GM12874 (cell line): ENCODE results near the gene SORBS2.

Source experiments
- TF ChIP-seq, protein P1 (sequence below): IDR thresholded peaks from 2 replicates; pipeline ENCODE4 v1.5.1; 2011; ENCODE audit warnings: low read depth, mild to moderate bottlenecking, control low read depth, low read length, moderate library complexity; ENCODE audit not compliant: insufficient read depth

The SORBS2 gene

GRCh38 chr4:185662030-185662778, 149.8 kb downstream of the SORBS2 start:
- TF ChIP-seq, protein P1, sequence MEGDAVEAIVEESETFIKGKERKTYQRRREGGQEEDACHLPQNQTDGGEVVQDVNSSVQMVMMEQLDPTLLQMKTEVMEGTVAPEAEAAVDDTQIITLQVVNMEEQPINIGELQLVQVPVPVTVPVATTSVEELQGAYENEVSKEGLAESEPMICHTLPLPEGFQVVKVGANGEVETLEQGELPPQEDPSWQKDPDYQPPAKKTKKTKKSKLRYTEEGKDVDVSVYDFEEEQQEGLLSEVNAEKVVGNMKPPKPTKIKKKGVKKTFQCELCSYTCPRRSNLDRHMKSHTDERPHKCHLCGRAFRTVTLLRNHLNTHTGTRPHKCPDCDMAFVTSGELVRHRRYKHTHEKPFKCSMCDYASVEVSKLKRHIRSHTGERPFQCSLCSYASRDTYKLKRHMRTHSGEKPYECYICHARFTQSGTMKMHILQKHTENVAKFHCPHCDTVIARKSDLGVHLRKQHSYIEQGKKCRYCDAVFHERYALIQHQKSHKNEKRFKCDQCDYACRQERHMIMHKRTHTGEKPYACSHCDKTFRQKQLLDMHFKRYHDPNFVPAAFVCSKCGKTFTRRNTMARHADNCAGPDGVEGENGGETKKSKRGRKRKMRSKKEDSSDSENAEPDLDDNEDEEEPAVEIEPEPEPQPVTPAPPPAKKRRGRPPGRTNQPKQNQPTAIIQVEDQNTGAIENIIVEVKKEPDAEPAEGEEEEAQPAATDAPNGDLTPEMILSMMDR, result no peak

DNA sequence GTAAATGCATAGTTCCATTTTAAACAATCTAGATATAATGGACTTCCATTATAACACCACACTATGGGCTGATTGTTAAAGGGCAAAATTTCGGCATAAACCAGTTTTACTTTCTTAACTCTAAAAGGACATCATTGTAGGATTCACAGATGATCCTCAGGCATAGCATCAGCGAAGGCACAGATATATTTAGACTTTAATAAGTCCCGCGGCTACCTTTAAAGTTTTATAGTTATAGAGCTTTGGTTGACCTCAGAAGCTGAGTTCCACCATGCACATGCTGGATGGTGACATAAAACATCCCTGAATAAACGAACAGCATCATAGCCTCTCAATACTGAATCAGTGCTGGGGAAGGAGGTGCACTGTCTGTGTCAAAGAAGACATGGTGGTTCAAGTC, 151.7 kb downstream of the SORBS2 start:
- TF ChIP-seq, protein P1, result no peak

- TF ChIP-seq, protein P1, result no peak
Observed at GRCh38 chr4:185657699-185658098, 154.3 kb downstream of the SORBS2 start.

GRCh38 chr4:185657183-185657582, 154.8 kb downstream of the SORBS2 start:
- TF ChIP-seq, protein P1, result no peak

DNA sequence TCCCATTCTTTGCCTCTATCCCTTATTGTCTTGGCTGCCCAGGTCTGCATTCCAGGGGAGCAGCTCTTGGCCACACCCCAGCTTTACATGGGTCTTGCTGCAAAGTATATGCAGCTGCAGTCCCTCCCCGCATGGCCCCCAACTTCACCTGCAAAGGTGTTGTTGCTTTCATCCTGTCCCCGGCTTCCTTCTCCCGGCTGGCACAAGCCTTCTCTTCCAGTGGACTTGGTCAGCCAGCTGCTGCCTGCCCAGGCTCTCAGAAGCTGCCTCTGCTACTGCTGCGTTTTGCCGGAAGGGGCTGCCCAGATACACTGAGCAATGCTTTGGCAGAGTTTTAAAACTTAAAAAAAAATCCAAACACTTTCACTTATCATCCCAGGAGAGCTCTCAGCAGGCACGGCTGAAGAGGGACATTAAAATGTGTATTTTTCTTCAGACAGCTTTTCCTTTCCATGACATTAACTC, 155.5 kb downstream of the SORBS2 start:
- TF ChIP-seq, protein P1, result no peak

GRCh38 chr4:185654965-185655554, 156.9 kb downstream of the SORBS2 start:
- TF ChIP-seq, protein P1, result no peak

DNA sequence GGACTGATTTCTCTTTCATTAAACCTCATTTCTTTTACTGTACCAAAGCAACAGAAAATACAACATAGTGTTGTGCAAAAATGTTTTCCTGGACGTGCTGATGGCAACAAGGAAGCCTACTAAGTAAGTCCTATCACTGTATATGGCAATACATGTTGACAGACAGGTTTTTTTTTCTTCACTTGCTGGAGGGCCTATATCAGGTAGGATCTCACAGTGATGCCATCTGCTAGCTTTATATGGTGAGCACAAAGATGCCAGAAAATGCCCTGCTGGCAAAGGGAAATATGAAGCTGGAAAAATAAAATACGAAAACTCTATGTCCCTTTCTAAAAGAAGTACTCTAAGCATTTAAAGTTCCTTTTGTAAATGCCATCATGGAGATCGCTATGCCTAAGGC, 157.7 kb downstream of the SORBS2 start:
- TF ChIP-seq, protein P1, result no peak
